ENCODE results near the gene COL11A2. TPM values are rescaled to one million over a fixed set of nuclear protein-coding genes. Genes with fewer than 3 reads are reported as not detected.

COL11A2 gene
- total RNA-seq, 3 donors from 2014 or later: 0.48 to 0.98 (median 0.60) TPM

- peaks cover 20% of the 10 kb centered on the region for H3K36me3 Mint-ChIP-seq (ENCODE audit: insufficient read depth)
- DNase-seq (no peak), ATAC-seq (no peak)
- H3K27me3 Mint-ChIP-seq (ENCODE audit: low read depth): peaks cover 31% of the 10 kb centered on the region
- peak overlapping the region; percentile 34 for H3K4me3 Mint-ChIP-seq
- H3K4me1 Mint-ChIP-seq (ENCODE audit: low read depth): peaks cover 15% of the 10 kb centered on the region
- no peaks in the 10 kb centered on the region for H3K9me3 Mint-ChIP-seq
These were observed 723 bp downstream of the COL11A2 start for GRCh38 chr6:33191383-33192104.

- Mint-ChIP-seq H3K4me3 (no peak overlapping the region), H3K36me3 (ENCODE audit: insufficient read depth) (peaks cover 13% of the 10 kb centered on the region), H3K9me3 (no peaks in the 10 kb centered on the region), H3K4me1 (ENCODE audit: low read depth) (peaks cover 15% of the 10 kb centered on the region), H3K27me3 (ENCODE audit: low read depth) (peaks cover 33% of the 10 kb centered on the region)
- no peak for ATAC-seq
- no peak for DNase-seq
These were observed 1.7 kb downstream of the COL11A2 start for GRCh38 chr6:33190504-33191107.

- no peaks in the 10 kb centered on the region for H3K9me3 Mint-ChIP-seq
- peaks cover 9% of the 10 kb centered on the region for H3K36me3 Mint-ChIP-seq (ENCODE audit: insufficient read depth)
- H3K27me3 Mint-ChIP-seq (ENCODE audit: low read depth): peaks cover 33% of the 10 kb centered on the region
- peaks cover 16% of the 10 kb centered on the region for H3K4me1 Mint-ChIP-seq (ENCODE audit: low read depth)
- no peak for DNase-seq
- H3K4me3 Mint-ChIP-seq: no peak overlapping the region
- no peak for ATAC-seq
These were observed 2.4 kb downstream of the COL11A2 start for GRCh38 chr6:33189625-33190448.

- H3K4me1 Mint-ChIP-seq (ENCODE audit: low read depth): peaks cover 23% of the 10 kb centered on the region
- ATAC-seq: no peak
- no peak overlapping the region for H3K4me3 Mint-ChIP-seq
- no peak for DNase-seq
- H3K36me3 Mint-ChIP-seq (ENCODE audit: insufficient read depth): peaks cover 4% of the 10 kb centered on the region
- H3K27me3 Mint-ChIP-seq (ENCODE audit: low read depth): peaks cover 33% of the 10 kb centered on the region
- H3K9me3 Mint-ChIP-seq: no peaks in the 10 kb centered on the region
These were observed 3.1 kb downstream of the COL11A2 start for GRCh38 chr6:33189164-33189563.

- Mint-ChIP-seq H3K9me3 (peaks cover 10% of the 10 kb centered on the region), H3K4me3 (no peak overlapping the region), H3K4me1 (ENCODE audit: low read depth) (peaks cover 27% of the 10 kb centered on the region), H3K27me3 (ENCODE audit: low read depth) (peaks cover 31% of the 10 kb centered on the region), H3K36me3 (ENCODE audit: insufficient read depth) (peaks cover 10% of the 10 kb centered on the region)
- ATAC-seq: no peak
- DNase-seq: no peak
These were observed 4.5 kb downstream of the COL11A2 start for GRCh38 chr6:33187809-33188208.

GRCh38 chr6:33185654-33186187 lies 6.5 kb downstream of the COL11A2 start:
- H3K9me3 Mint-ChIP-seq: peaks cover 14% of the 10 kb centered on the region
- ATAC-seq (no peak), DNase-seq (no peak)
- H3K4me3 Mint-ChIP-seq: no peak overlapping the region
- H3K4me1 Mint-ChIP-seq (ENCODE audit: low read depth): peaks cover 24% of the 10 kb centered on the region
- peaks cover 13% of the 10 kb centered on the region for H3K36me3 Mint-ChIP-seq (ENCODE audit: insufficient read depth)
- peaks cover 20% of the 10 kb centered on the region for H3K27me3 Mint-ChIP-seq (ENCODE audit: low read depth)

- H3K36me3 Mint-ChIP-seq (ENCODE audit: insufficient read depth): peaks cover 13% of the 10 kb centered on the region
- H3K4me1 Mint-ChIP-seq (ENCODE audit: low read depth): peaks cover 24% of the 10 kb centered on the region
- no peak for ATAC-seq
- H3K9me3 Mint-ChIP-seq: peaks cover 14% of the 10 kb centered on the region
- H3K27me3 Mint-ChIP-seq (ENCODE audit: low read depth): peaks cover 19% of the 10 kb centered on the region
- no peak overlapping the region for H3K4me3 Mint-ChIP-seq
- DNase-seq: no peak
These were observed 7.1 kb downstream of the COL11A2 start for GRCh38 chr6:33185190-33185589.

GRCh38 chr6:33183071-33183683 lies 9.1 kb downstream of the COL11A2 start:
- Mint-ChIP-seq H3K36me3 (ENCODE audit: insufficient read depth) (peaks cover 13% of the 10 kb centered on the region), H3K9me3 (peaks cover 14% of the 10 kb centered on the region), H3K4me1 (ENCODE audit: low read depth) (peaks cover 24% of the 10 kb centered on the region), H3K4me3 (peak overlapping the region; percentile 60), H3K27me3 (ENCODE audit: low read depth) (peaks cover 8% of the 10 kb centered on the region)
- DNase-seq: no peak
- no peak for ATAC-seq

- ATAC-seq (no peak), DNase-seq (no peak)
- Mint-ChIP-seq H3K4me1 (ENCODE audit: low read depth) (peaks cover 24% of the 10 kb centered on the region), H3K4me3 (no peak overlapping the region), H3K27me3 (ENCODE audit: low read depth) (peaks cover 4% of the 10 kb centered on the region), H3K9me3 (peaks cover 14% of the 10 kb centered on the region), H3K36me3 (ENCODE audit: insufficient read depth) (peaks cover 13% of the 10 kb centered on the region)
These were observed 11.1 kb downstream of the COL11A2 start for GRCh38 chr6:33181141-33181540.

- ATAC-seq (no peak), DNase-seq (no peak)
- H3K9me3 Mint-ChIP-seq: peaks cover 14% of the 10 kb centered on the region
- H3K4me3 Mint-ChIP-seq: no peak overlapping the region
- H3K4me1 Mint-ChIP-seq (ENCODE audit: low read depth): peaks cover 14% of the 10 kb centered on the region
- H3K36me3 Mint-ChIP-seq (ENCODE audit: insufficient read depth): peaks cover 13% of the 10 kb centered on the region
- peaks cover 7% of the 10 kb centered on the region for H3K27me3 Mint-ChIP-seq (ENCODE audit: low read depth)
These were observed 13.4 kb downstream of the COL11A2 start for GRCh38 chr6:33178755-33179475.

GRCh38 chr6:33177552-33178446 lies 14.5 kb downstream of the COL11A2 start:
- ATAC-seq (no peak), DNase-seq (no peak)
- H3K36me3 Mint-ChIP-seq (ENCODE audit: insufficient read depth): peaks cover 3% of the 10 kb centered on the region
- peaks cover 3% of the 10 kb centered on the region for H3K9me3 Mint-ChIP-seq
- H3K27me3 Mint-ChIP-seq (ENCODE audit: low read depth): peaks cover 10% of the 10 kb centered on the region
- peaks cover 3% of the 10 kb centered on the region for H3K4me1 Mint-ChIP-seq (ENCODE audit: low read depth)
- H3K4me3 Mint-ChIP-seq: no peak overlapping the region

- Mint-ChIP-seq H3K36me3 (ENCODE audit: insufficient read depth) (no peaks in the 10 kb centered on the region), H3K27me3 (ENCODE audit: low read depth) (peaks cover 10% of the 10 kb centered on the region)
These were observed 15.4 kb downstream of the COL11A2 start for GRCh38 chr6:33176906-33177305.

More at GRCh38 chr6:33176906-33177305, 15.4 kb downstream of the COL11A2 start:
- no peak for DNase-seq
- Mint-ChIP-seq H3K4me1 (ENCODE audit: low read depth) (no peaks in the 10 kb centered on the region), H3K9me3 (no peaks in the 10 kb centered on the region), H3K4me3 (no peak overlapping the region)
- no peak for ATAC-seq
